ENCODE results near the gene COA6. TPM values are rescaled to one million over a fixed set of nuclear protein-coding genes. Genes with fewer than 3 reads are reported as not detected.

Gene COA6
- total RNA-seq, 1 experiment from 2014 or later = 47.9 TPM

GRCh38 chr1:234395297-234395696 is 22.0 kb downstream of the COA6 start (continued):
- TF ChIP-seq PRDM15 (CRISPR knock-in tag; IDR thresholded peaks at IDR 0.05) = no peak
- no peak for TF ChIP-seq MAX (CRISPR knock-in tag; IDR thresholded peaks at IDR 0.05)
- no peak for TF ChIP-seq E2F1 (CRISPR knock-in tag; IDR thresholded peaks at IDR 0.05)
- no peak for TF ChIP-seq ESRRA (CRISPR knock-in tag; IDR thresholded peaks at IDR 0.05; ENCODE audit: borderline replicate concordance)
- TF ChIP-seq FOXP4 (CRISPR knock-in tag; IDR thresholded peaks at IDR 0.05) = no peak

GRCh38 chr1:234396092-234396491 is 22.8 kb downstream of the COA6 start:
- Mint-ChIP-seq H3K27ac (no peak overlapping the region), H3K36me3 (peaks cover 13% of the 10 kb centered on the region), H3K4me1 (no peaks in the 10 kb centered on the region), H3K27me3 (ENCODE audit: low read depth) (no peaks in the 10 kb centered on the region), H3K4me3 (no peak overlapping the region), H3K9me3 (peaks cover 4% of the 10 kb centered on the region; the same call in 1 of the 2 replicates)
- no peak for ATAC-seq
- CTCF ChIA-PET = no interaction called here
- POLR2A ChIA-PET = no interaction called here
- no peak for TF ChIP-seq CREB1 (CRISPR knock-in tag; IDR thresholded peaks at IDR 0.05)
- TF ChIP-seq ELF4 (CRISPR knock-in tag; IDR thresholded peaks at IDR 0.05; ENCODE audit: low read depth) = no peak
- TF ChIP-seq ZNF396 (CRISPR knock-in tag; IDR thresholded peaks at IDR 0.05; ENCODE audit: borderline replicate concordance) = no peak
- TF ChIP-seq ESRRA (CRISPR knock-in tag; IDR thresholded peaks at IDR 0.05; ENCODE audit: borderline replicate concordance) = no peak
- no peak for TF ChIP-seq E2F5 (CRISPR knock-in tag; IDR thresholded peaks at IDR 0.05)
- no peak for TF ChIP-seq FOXP4 (CRISPR knock-in tag; IDR thresholded peaks at IDR 0.05)
- no peak for TF ChIP-seq ZNF263 (CRISPR knock-in tag; IDR thresholded peaks at IDR 0.05; ENCODE audit: low read depth)
- no peak for TF ChIP-seq MAX (CRISPR knock-in tag; IDR thresholded peaks at IDR 0.05)
- TF ChIP-seq NR3C1 (CRISPR knock-in tag; conservative IDR thresholded peaks at IDR 0.05; ENCODE audit: low read depth) = no peak
- DNase-seq (ENCODE audit: low spot score) = no peak

GRCh38 chr1:234396871-234397270 is 23.6 kb downstream of the COA6 start:
- Mint-ChIP-seq H3K36me3 (peaks cover 10% of the 10 kb centered on the region), H3K9me3 (peaks cover 4% of the 10 kb centered on the region; the same call in 1 of the 2 replicates), H3K4me1 (no peaks in the 10 kb centered on the region), H3K27ac (no peak overlapping the region), H3K4me3 (no peak overlapping the region), H3K27me3 (ENCODE audit: low read depth) (no peaks in the 10 kb centered on the region)
- ATAC-seq (no peak), DNase-seq (ENCODE audit: low spot score) (no peak)
- ChIA-PET CTCF (no interaction called here), POLR2A (no interaction called here)
- TF ChIP-seq HMGXB4 (CRISPR knock-in tag; IDR thresholded peaks at IDR 0.05) (no peak), GTF2I (CRISPR knock-in tag; conservative IDR thresholded peaks at IDR 0.05) (no peak), AR (CRISPR knock-in tag; IDR thresholded peaks at IDR 0.05) (no peak), E2F5 (CRISPR knock-in tag; IDR thresholded peaks at IDR 0.05) (no peak), ETV6 (CRISPR knock-in tag; IDR thresholded peaks at IDR 0.05) (no peak), ZNF263 (CRISPR knock-in tag; IDR thresholded peaks at IDR 0.05; ENCODE audit: low read depth) (no peak)

Measured in WTC11 (cell line).